ENCODE data around the gene HOXC12. TPM values are rescaled to one million over a fixed set of nuclear protein-coding genes. Genes with fewer than 3 reads are reported as not detected.

Gene HOXC12, protein sequence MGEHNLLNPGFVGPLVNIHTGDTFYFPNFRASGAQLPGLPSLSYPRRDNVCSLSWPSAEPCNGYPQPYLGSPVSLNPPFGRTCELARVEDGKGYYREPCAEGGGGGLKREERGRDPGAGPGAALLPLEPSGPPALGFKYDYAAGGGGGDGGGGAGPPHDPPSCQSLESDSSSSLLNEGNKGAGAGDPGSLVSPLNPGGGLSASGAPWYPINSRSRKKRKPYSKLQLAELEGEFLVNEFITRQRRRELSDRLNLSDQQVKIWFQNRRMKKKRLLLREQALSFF
- total RNA-seq (not detected), polyA plus RNA-seq (not detected)
- long read RNA-seq, donor 1 = 0 reads
- long read RNA-seq, donor 2 = 0 reads
- long read RNA-seq, donor 3 = 0 reads

DNA sequence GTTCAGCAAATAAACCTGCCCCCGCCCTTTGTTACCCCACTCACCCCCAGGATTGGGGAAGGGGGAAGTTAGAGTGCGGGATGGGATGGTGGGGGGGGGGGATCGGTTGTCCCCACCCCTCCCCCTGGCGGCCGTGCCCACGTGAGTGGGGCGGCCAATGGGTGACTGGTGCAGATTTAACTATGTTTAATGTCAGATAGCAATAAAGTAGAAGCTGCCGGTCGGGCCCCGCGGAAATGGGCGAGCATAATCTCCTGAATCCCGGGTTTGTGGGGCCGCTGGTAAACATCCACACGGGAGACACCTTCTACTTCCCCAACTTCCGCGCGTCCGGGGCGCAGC, at the start of gene HOXC12:
Gene HOXC12, plus strand, starts transcription at position 210 of the 342 bp plus-strand sequence. Its CDS starts 27 bp downstream, at position 237.
- Histone ChIP-seq H3K27me3 (peaks cover 81 to 100% (median 100%) of the 10 kb centered on the region in 9 donors), H3K9me3 (no peaks in the 10 kb centered on the region), H3K4me1 (peaks cover 0 to 18% (median 5%) of the 10 kb centered on the region in 12 donors), H3K4me3 (no peak within 1 kb of the TSS), H3K27ac (no peak within 1 kb of the TSS), H3K36me3 (no peaks in the 10 kb centered on the region)
- ATAC-seq (no peak), DNase-seq (no peak)
- WGBS, 4 donors = 4 to 10% (median 4%) methylated on average over 8 to 20 of the region's 20 CpGs
- TF ChIP-seq POLR2A (IDR thresholded peaks at IDR 0.05) = no peak
- TF ChIP-seq, protein P1, sequence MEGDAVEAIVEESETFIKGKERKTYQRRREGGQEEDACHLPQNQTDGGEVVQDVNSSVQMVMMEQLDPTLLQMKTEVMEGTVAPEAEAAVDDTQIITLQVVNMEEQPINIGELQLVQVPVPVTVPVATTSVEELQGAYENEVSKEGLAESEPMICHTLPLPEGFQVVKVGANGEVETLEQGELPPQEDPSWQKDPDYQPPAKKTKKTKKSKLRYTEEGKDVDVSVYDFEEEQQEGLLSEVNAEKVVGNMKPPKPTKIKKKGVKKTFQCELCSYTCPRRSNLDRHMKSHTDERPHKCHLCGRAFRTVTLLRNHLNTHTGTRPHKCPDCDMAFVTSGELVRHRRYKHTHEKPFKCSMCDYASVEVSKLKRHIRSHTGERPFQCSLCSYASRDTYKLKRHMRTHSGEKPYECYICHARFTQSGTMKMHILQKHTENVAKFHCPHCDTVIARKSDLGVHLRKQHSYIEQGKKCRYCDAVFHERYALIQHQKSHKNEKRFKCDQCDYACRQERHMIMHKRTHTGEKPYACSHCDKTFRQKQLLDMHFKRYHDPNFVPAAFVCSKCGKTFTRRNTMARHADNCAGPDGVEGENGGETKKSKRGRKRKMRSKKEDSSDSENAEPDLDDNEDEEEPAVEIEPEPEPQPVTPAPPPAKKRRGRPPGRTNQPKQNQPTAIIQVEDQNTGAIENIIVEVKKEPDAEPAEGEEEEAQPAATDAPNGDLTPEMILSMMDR (IDR thresholded peaks at IDR 0.05) = no peak
- intact Hi-C loops (cut with DNase I) = no loop called here

DNA sequence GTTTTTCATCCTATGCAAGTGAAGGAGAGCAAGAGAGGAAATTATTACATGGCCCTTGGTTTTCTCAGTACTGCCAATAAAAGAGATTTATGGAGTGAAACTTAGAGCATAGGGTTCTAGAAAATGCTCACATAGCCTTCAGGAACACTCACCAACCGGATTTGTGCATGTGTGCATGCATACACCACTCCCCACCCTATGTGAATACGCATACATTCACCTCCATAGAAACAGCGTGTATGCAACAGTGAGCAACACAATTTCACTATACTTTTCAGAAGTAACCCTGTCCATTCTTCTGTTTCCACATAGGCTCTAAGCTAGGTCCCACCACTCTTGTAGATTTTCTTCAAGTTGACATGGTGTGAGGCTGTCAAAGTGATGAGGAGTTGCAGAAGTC, 47.6 kb upstream of the HOXC12 start:
- no peak for ATAC-seq
- TF ChIP-seq POLR2A (IDR thresholded peaks at IDR 0.05) = no peak
- TF ChIP-seq, protein P1 (IDR thresholded peaks at IDR 0.05) = no peak
- H3K9me3 ChIP-seq = no peaks in the 10 kb centered on the region
- H3K4me3 ChIP-seq = no peak overlapping the region
- H3K36me3 ChIP-seq = no peaks in the 10 kb centered on the region
- H3K27me3 ChIP-seq = peaks cover 0 to 69% (median 18%) of the 10 kb centered on the region in 9 donors
- 66 to 72% (median 67%) methylated on average over 3 of the region's 3 CpGs for WGBS, 4 donors
- no peak for DNase-seq
- no peaks in the 10 kb centered on the region for H3K4me1 ChIP-seq
- intact Hi-C loops (cut with DNase I) = no loop called here
- H3K27ac ChIP-seq = no peak overlapping the region

DNA sequence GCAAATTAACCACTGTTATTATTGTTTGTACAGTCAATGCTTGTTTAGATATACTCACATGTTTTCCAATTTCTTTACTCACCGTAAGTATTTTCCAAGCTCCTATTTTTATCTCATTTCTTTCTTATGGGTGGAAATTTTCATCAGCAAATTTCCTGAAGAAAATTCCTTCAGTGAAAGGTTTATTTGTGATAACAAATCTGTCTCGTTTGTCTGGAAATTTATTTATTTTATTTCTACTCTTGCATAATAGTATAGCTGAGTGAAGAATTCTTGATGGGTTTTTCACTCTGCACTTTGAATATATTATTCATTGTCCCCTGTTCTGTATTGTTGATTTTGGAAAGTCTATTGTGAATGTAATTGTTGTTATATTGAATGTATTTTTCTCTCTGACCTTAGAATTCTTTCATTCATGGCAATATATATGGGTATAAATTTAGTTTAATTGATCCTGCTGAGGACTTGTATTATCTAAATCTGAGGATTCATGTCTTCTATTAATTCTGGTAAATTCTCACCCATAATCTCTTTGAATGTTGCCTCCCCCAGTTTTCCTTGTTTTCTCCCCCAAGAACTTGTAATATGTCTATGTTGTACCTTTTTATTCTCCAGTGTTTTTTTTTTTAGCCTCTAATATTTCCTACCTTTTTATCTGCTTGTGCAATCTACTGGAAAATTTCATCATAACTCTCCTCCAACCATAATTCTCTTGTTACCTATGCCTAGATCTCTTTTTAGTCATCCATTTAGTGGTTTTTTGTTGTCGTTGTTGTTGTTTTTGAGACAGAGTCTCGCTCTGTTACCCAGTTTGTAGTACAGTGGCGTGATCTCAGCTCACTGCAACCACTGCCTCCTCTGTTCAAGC, 37.7 kb upstream of the HOXC12 start:
- WGBS, 4 donors = 73 to 76% (median 74%) methylated on average over 5 of the region's 5 CpGs

More for the DNA sequence above, 37.7 kb upstream of the HOXC12 start:
- Histone ChIP-seq H3K27ac (no peak overlapping the region), H3K4me1 (no peaks in the 10 kb centered on the region), H3K9me3 (no peaks in the 10 kb centered on the region), H3K27me3 (peaks cover 0 to 95% (median 55%) of the 10 kb centered on the region in 9 donors), H3K4me3 (no peak overlapping the region), H3K36me3 (no peaks in the 10 kb centered on the region)
- ATAC-seq = no peak
- no peak for DNase-seq
- no peak for TF ChIP-seq POLR2A (IDR thresholded peaks at IDR 0.05)
- TF ChIP-seq, protein P1 (IDR thresholded peaks at IDR 0.05) = no peak
- intact Hi-C loops (cut with DNase I) = no loop called here
